IMR-90 (cell line): ENCODE measurements around the gene ATP9B. TPM values are rescaled to one million over a fixed set of nuclear protein-coding genes. Genes with fewer than 3 reads are reported as not detected.

Experiments
- ATAC-seq: fragments of 200-7000 bp; cut with Tn5 transposase; 2 replicates; pipeline ENCODE4 v1.9.1; 2020; ENCODE audit warnings: low read depth, mild to moderate bottlenecking, moderate library complexity
- BruUV-seq: library from RNA; stranded (reverse); fragments of 400-500 nt; replicated peaks from 2 replicates; lab custom pipeline; 2021; lab: Mats Ljungman, UMichigan
- CTCF ChIA-PET: fragments of 300-600 bp; formaldehyde crosslinking; extraction: SDS; loops from one replicate; lab custom pipeline; 2021; ENCODE audit warnings: antibody characterized with exemption; lab: Yijun Ruan, JAX
- POLR2A ChIA-PET: fragments of 300-600 bp; sonication (Branson Sonifier 250); formaldehyde crosslinking; loops from one replicate; lab custom pipeline; 2022; ENCODE audit warnings: antibody characterized with exemption; ENCODE audit not compliant: unreplicated experiment; lab: Charles Lee
- DNase-seq: peaks from one replicate; pipeline ENCODE4 v3.0.0; 2013
- H2AFZ ChIP-seq: replicated peaks from 2 replicates; pipeline ENCODE3; 2013; ENCODE audit warnings: low read length, mild to moderate bottlenecking; ENCODE audit not compliant: poor library complexity
- H2AK5ac ChIP-seq: 2 replicates; pipeline ENCODE4 v1.6.1; 2013; ENCODE audit warnings: low read depth, low read length, inconsistent platforms
- H2AK9ac ChIP-seq: replicated peaks from 2 replicates; pipeline ENCODE3; 2013; ENCODE audit warnings: mild to moderate bottlenecking, low read depth, low read length, moderate library complexity; ENCODE audit not compliant: poor library complexity
- H2BK120ac ChIP-seq: 2 replicates; pipeline ENCODE4 v1.6.1; 2013; ENCODE audit warnings: low read depth, low read length, inconsistent platforms
- H2BK15ac ChIP-seq: 3 replicates; pipeline ENCODE4 v1.6.1; 2013; ENCODE audit warnings: low read depth, low read length, inconsistent platforms
- H2BK20ac ChIP-seq: 2 replicates; pipeline ENCODE4 v1.6.1; 2013; ENCODE audit warnings: low read depth, mild to moderate bottlenecking, inconsistent platforms, low read length, moderate library complexity
- H2BK5ac ChIP-seq: 2 replicates; pipeline ENCODE4 v1.6.1; 2013; ENCODE audit warnings: mild to moderate bottlenecking, low read depth, low read length, inconsistent platforms; ENCODE audit not compliant: poor library complexity, severe bottlenecking
- H3K14ac ChIP-seq: replicated peaks from 2 replicates; pipeline ENCODE4 v1.6.1; 2013; ENCODE audit warnings: low read depth, low read length, inconsistent platforms
- H3K18ac ChIP-seq: 2 replicates; pipeline ENCODE4 v1.6.1; 2013; ENCODE audit warnings: low read depth, low read length, control low read depth
- H3K23ac ChIP-seq: 2 replicates; pipeline ENCODE4 v1.6.1; 2013; ENCODE audit warnings: low read depth, low read length, inconsistent platforms
- H3K27ac ChIP-seq: 2 replicates; pipeline ENCODE4 v1.5.1; 2013; ENCODE audit warnings: mild to moderate bottlenecking, control low read depth, low read length; ENCODE audit not compliant: insufficient read depth
- H3K27me3 ChIP-seq: 2 replicates; pipeline ENCODE4 v1.6.1; 2013; ENCODE audit warnings: low read length; ENCODE audit not compliant: control insufficient read depth, insufficient read depth
- H3K36me3 ChIP-seq: 2 replicates; pipeline ENCODE4 v1.6.1; 2013; ENCODE audit warnings: low read length, mixed read lengths; ENCODE audit not compliant: control insufficient read depth, insufficient read depth
- H3K4ac ChIP-seq: 2 replicates; pipeline ENCODE4 v1.6.1; 2013; ENCODE audit warnings: low read depth, low read length, inconsistent platforms
- H3K4me1 ChIP-seq: 2 replicates; pipeline ENCODE4 v1.6.1; 2013; ENCODE audit warnings: low read length, mixed read lengths; ENCODE audit not compliant: control insufficient read depth, insufficient read depth
- H3K4me2 ChIP-seq: 2 replicates; pipeline ENCODE4 v1.6.1; 2013; ENCODE audit warnings: low read depth, mild to moderate bottlenecking, control low read depth, low read length, moderate library complexity
- H3K4me3 ChIP-seq: 2 replicates; pipeline ENCODE4 v1.5.1; 2013; ENCODE audit warnings: low read depth, mild to moderate bottlenecking, control low read depth, low read length, moderate library complexity; ENCODE audit not compliant: insufficient read depth
- H3K56ac ChIP-seq: 2 replicates; pipeline ENCODE4 v1.6.1; 2013; ENCODE audit warnings: low read length, inconsistent platforms; ENCODE audit not compliant: insufficient read depth; ENCODE audit errors: extremely low read depth
- H3K79me1 ChIP-seq, 2 experiments: 2 replicates each; pipeline ENCODE4 v1.6.1; 2013; ENCODE audit warnings: low read length in 2 of 2, inconsistent platforms in 1 of 2, low read depth in 1 of 2
- H3K9ac ChIP-seq: 2 replicates; pipeline ENCODE4 v1.6.1; 2013; ENCODE audit warnings: low read depth, low read length, control low read depth
- H3K9me1 ChIP-seq: 2 replicates; pipeline ENCODE4 v1.6.1; 2013; ENCODE audit warnings: low read length, inconsistent platforms; ENCODE audit not compliant: insufficient read depth
- H3K9me3 ChIP-seq: 2 replicates; pipeline ENCODE4 v1.6.1; 2013; ENCODE audit warnings: low read length; ENCODE audit not compliant: control insufficient read depth, insufficient read depth
- H4K20me1 ChIP-seq: 2 replicates; pipeline ENCODE4 v1.6.1; 2013; ENCODE audit warnings: low read length, inconsistent platforms; ENCODE audit not compliant: insufficient read depth
- H4K5ac ChIP-seq: 2 replicates; pipeline ENCODE4 v1.6.1; 2013; ENCODE audit warnings: mild to moderate bottlenecking, low read depth, low read length, control low read depth
- H4K8ac ChIP-seq, 2 experiments: 2 replicates each; pipeline ENCODE4 v1.6.1; 2013; ENCODE audit warnings: low read depth in 2 of 2, low read length in 2 of 2, control low read depth in 1 of 2, inconsistent platforms in 1 of 2
- H4K91ac ChIP-seq: 2 replicates; pipeline ENCODE4 v1.6.1; 2013; ENCODE audit warnings: low read depth, low read length, inconsistent platforms; ENCODE audit not compliant: insufficient read depth
- CHD1 ChIP-seq: IDR thresholded peaks from 2 replicates; pipeline ENCODE4 v1.6.1; 2012; ENCODE audit warnings: low read depth, low read length, improper control_type of control experiment
- NFE2L2 ChIP-seq: fragments of 150-350 bp; IDR thresholded peaks from 2 replicates; pipeline ENCODE4 v1.6.1; 2016; ENCODE audit warnings: low read depth, mild to moderate bottlenecking, low read length
- POLR2A ChIP-seq: IDR thresholded peaks from 2 replicates; pipeline ENCODE4 v1.6.1; 2012; ENCODE audit warnings: mild to moderate bottlenecking, low read depth, low read length
- SMC3 ChIP-seq: fragments of 150-350 bp; IDR thresholded peaks from 2 replicates; pipeline ENCODE4 v1.6.1; 2016; ENCODE audit warnings: low read depth, mild to moderate bottlenecking, antibody characterized with exemption, low read length, moderate library complexity
- WGBS, 2 experiments: methylation state at CpG; one replicate each; pipeline versions ENCODE4 v1.1.5 to v1.1.7; 2013; ENCODE audit warnings: missing lambda C conversion rate in 2 of 2; ENCODE audit not compliant: insufficient read length in 1 of 2; ENCODE audit errors: extremely low coverage in 2 of 2; 5-methylcytosine and 5-hydroxymethylcytosine counted together
- dilution Hi-C: fragments of 300-500 bp; cut with HindIII; formaldehyde crosslinking; loops from one replicate; pipeline ENCODE4 v1.14.3; 2018; ENCODE audit warnings: low sequenced_read_pairs; ENCODE audit not compliant: unreplicated experiment
- in situ Hi-C: fragments of 300-500 bp; cut with MboI; formaldehyde crosslinking; loops from 3 replicates; pipeline ENCODE4 v1.14.3; 2019; ENCODE audit warnings: low sequenced_read_pairs, inconsistent platforms, mixed read lengths
- intact Hi-C: fragments of 100-400 bp; cut with micrococcal nuclease; formaldehyde crosslinking; loops from 2 replicates; pipeline ENCODE4 v1.10.0; 2022
- polyA plus RNA-seq, 3 experiments: library from polyadenylated mRNA; depleted of rRNA; stranded (reverse); fragments of >200 nt; gene quantifications; 2 replicates each; pipeline ENCODE4 v1.2.3, GENCODE V29; 2012; ENCODE audit warnings: low replicate concordance in 1 of 3
- total RNA-seq: library from RNA; depleted of rRNA; stranded (reverse); fragments of >200 nt; gene quantifications from 2 replicates; pipeline ENCODE4 v1.2.3, GENCODE V29; 2012

ATP9B gene
- total and polyA plus RNA-seq, 2 of the 4 experiments (the other 2 are of a cell fraction) = 11.0 to 11.5 TPM

GRCh38 chr18:79069717-79070151 lies 540 bp downstream of the ATP9B start:
- Histone ChIP-seq H4K5ac (peak overlapping the region; percentile 62; the same call in 1 of the 2 replicates), H2BK120ac (no peak overlapping the region), H2BK5ac (no peak overlapping the region), H2AFZ (peak overlapping the region; percentile 93), H3K27ac (peak overlapping the region; percentile 54), H3K9me3 (peaks cover 2% of the 10 kb centered on the region; the same call in 1 of the 2 replicates), H4K20me1 (peaks cover 6% of the 10 kb centered on the region), H2AK5ac (no peak overlapping the region), H3K4me3 (peak overlapping the region; percentile 94), H3K36me3 (no peaks in the 10 kb centered on the region), H3K4me1 (no peaks in the 10 kb centered on the region; the same call in 1 of the 2 replicates), H2AK9ac (no peak overlapping the region), H3K9ac (peak overlapping the region; percentile 91), H3K4me2 (peak overlapping the region; percentile 87), H3K23ac (peak overlapping the region; percentile 99; the same call in 1 of the 2 replicates), H3K14ac (peak overlapping the region; percentile 92; the same call in 1 of the 2 replicates), H4K91ac (no peak overlapping the region; the same call in 1 of the 2 replicates), H3K56ac (peak overlapping the region; percentile 61), H3K4ac (no peak overlapping the region), H3K18ac (no peak overlapping the region), H2BK20ac (no peak overlapping the region), H3K9me1 (0 out of 2 replicates have a peak, but pooled peaks cover 5% of the 10 kb centered on the region), H4K8ac (peak overlapping the region; percentile 66 to 68; a peak in 2 of 4 replicates), H3K79me1 (peaks cover 13 to 19% of the 10 kb centered on the region in 2 experiments), H3K27me3 (no peaks in the 10 kb centered on the region), H2BK15ac (no peak overlapping the region)
- intact Hi-C loops = loop anchor here (1.0 kb wide), 1 partner anchor 177 kb away; no protein-coding TSS in a partner anchor
- TF ChIP-seq POLR2A (no peak), NFE2L2 (no peak), SMC3 (no peak), CHD1 (0 out of 2 replicates have a peak, but pooled peaks have one; percentile 67)
- DNase-seq (peak; percentile 15), ATAC-seq (peak; percentile 44; the same call in 1 of the 2 replicates)
- in situ Hi-C loops = no loop called here
- BruUV-seq = no TSS peak
- dilution Hi-C loops = no loop called here
- CTCF ChIA-PET = no interaction called here
- POLR2A ChIA-PET = no interaction called here
- no CpG with 5 or more reads among the region's 20 CpGs for WGBS, 2 experiments
